ENCODE results near the gene THADA.

DNA sequence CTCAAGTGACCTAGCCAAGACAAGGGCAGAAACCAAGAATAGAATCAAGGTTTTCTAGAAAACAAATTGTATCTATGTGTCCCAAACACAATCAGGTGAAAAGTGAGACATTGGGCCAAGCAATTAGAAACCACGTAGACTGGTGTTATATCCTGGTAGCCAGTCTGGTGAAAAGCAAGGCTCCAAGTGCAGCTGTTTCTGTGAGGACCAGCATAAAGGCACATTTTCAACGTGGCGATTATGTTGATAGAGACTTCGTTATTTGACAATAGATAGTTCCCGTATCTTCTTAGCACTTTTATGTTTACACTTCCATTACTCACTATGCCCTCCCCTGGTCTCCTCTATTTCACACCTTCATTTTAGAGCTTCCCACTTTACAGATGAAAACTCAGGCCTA lies 266.2 kb downstream of the THADA start:
- no peak for TF ChIP-seq EZH2 (IDR thresholded peaks at IDR 0.05; ENCODE audit: borderline replicate concordance, low read depth, low read length, severe bottlenecking)
- TF ChIP-seq, protein P1, sequence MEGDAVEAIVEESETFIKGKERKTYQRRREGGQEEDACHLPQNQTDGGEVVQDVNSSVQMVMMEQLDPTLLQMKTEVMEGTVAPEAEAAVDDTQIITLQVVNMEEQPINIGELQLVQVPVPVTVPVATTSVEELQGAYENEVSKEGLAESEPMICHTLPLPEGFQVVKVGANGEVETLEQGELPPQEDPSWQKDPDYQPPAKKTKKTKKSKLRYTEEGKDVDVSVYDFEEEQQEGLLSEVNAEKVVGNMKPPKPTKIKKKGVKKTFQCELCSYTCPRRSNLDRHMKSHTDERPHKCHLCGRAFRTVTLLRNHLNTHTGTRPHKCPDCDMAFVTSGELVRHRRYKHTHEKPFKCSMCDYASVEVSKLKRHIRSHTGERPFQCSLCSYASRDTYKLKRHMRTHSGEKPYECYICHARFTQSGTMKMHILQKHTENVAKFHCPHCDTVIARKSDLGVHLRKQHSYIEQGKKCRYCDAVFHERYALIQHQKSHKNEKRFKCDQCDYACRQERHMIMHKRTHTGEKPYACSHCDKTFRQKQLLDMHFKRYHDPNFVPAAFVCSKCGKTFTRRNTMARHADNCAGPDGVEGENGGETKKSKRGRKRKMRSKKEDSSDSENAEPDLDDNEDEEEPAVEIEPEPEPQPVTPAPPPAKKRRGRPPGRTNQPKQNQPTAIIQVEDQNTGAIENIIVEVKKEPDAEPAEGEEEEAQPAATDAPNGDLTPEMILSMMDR (IDR thresholded peaks at IDR 0.05; ENCODE audit: borderline replicate concordance, extremely low read depth, low read length, poor library complexity, severe bottlenecking), result no peak
